ENCODE results near the gene NDUFS2.

Gene NDUFS2

DNA sequence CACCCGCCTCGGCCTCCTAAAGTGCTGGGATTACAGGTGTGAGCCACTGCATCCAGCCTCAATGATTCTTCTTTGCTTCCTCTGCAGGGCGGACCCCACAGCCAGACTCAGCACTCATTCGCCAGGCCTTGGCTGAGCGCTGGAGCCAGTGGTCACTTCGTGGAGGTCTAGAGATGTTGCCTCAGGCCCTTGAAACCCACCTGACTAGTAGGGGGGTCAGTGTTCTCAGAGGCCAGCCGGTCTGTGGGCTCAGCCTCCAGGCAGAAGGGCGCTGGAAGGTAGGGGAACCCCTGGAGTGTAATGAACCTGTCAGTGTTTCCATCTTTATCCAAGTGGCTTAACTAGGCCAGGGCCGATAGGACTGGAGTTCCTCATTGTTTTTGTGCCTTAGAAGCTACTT is 33.3 kb upstream of the NDUFS2 start:
- no peak for DNase-seq (ENCODE audit: low read depth, low spot score)
- POLR2A ChIA-PET = no interaction called here
- TF ChIP-seq, protein P1, sequence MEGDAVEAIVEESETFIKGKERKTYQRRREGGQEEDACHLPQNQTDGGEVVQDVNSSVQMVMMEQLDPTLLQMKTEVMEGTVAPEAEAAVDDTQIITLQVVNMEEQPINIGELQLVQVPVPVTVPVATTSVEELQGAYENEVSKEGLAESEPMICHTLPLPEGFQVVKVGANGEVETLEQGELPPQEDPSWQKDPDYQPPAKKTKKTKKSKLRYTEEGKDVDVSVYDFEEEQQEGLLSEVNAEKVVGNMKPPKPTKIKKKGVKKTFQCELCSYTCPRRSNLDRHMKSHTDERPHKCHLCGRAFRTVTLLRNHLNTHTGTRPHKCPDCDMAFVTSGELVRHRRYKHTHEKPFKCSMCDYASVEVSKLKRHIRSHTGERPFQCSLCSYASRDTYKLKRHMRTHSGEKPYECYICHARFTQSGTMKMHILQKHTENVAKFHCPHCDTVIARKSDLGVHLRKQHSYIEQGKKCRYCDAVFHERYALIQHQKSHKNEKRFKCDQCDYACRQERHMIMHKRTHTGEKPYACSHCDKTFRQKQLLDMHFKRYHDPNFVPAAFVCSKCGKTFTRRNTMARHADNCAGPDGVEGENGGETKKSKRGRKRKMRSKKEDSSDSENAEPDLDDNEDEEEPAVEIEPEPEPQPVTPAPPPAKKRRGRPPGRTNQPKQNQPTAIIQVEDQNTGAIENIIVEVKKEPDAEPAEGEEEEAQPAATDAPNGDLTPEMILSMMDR (IDR thresholded peaks at IDR 0.05; ENCODE audit: insufficient read depth, low read length, missing control alignments) = no peak
- no peak overlapping the region for H3K4me3 ChIP-seq (ENCODE audit: low read depth, low read length)
- CTCF ChIA-PET = interaction anchor here (2.8 to 3.8 kb wide), 2 partner anchors 12 to 23 kb away, joined by 14 read pairs; no protein-coding TSS in a partner anchor

DNA sequence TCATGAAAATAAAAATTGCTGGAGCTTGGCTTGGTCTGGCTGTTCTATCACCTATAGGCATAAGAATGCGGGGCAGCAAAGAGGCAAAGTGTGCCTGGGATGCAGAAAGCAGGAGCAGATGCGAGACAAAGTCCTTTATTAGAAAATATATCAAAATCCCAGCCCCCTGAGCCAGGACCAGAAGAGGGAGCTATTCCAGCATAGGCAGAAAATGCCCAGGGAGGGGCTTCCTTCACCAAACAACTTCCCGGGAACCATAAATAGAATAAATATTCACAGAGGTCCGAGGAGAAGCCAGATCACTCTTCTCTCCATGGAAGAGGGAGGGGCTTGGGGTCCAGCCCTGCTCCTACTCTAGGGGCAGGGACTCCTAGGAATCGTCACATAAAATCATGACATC is 31.0 kb upstream of the NDUFS2 start:
- ChIA-PET POLR2A (interaction anchor here (1.4 kb wide), 1 partner anchor 11 kb away, joined by 4 read pairs; no protein-coding TSS in a partner anchor), CTCF (interaction anchor here (0.7 to 3.8 kb wide), 6 partner anchors 9 to 1062 kb away, joined by 3 to 14 read pairs (median 3); no protein-coding TSS in a partner anchor)
- no peak overlapping the region for H3K4me3 ChIP-seq (ENCODE audit: low read depth, low read length)
- DNase-seq (ENCODE audit: low read depth, low spot score) = no peak
- TF ChIP-seq, protein P1 (IDR thresholded peaks at IDR 0.05; ENCODE audit: insufficient read depth, low read length, missing control alignments) = no peak

DNA sequence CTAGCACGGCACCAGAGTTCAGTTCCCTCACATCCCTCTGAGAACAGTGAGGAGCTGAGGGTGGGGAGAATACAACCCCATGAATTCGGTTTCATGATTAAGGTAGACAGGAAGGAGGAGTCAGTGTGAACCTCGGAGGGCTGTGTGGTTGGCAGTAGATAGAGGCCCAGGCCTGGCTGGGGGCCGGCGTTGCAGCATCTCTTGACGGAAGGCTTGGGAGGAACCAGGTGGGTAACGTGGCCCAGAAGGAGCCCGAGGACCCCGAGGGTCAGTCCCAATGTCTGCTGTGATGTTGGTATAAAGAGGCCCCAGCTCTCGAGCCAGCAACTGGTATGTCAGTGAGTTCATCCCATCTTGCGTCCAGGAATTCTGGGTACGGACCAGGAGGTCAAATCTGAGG is 30.5 kb upstream of the NDUFS2 start:
- CTCF ChIA-PET = interaction anchor here (1.1 to 3.8 kb wide), 3 partner anchors 9 to 212 kb away, joined by 3 to 14 read pairs (median 3); no protein-coding TSS in a partner anchor
- POLR2A ChIA-PET = interaction anchor here (1.4 kb wide), 1 partner anchor 10 kb away, joined by 4 read pairs; no protein-coding TSS in a partner anchor
- H3K4me3 ChIP-seq (ENCODE audit: low read depth, low read length) = no peak overlapping the region
- TF ChIP-seq, protein P1 (IDR thresholded peaks at IDR 0.05; ENCODE audit: insufficient read depth, low read length, missing control alignments) = no peak
- DNase-seq (ENCODE audit: low read depth, low spot score) = no peak

DNA sequence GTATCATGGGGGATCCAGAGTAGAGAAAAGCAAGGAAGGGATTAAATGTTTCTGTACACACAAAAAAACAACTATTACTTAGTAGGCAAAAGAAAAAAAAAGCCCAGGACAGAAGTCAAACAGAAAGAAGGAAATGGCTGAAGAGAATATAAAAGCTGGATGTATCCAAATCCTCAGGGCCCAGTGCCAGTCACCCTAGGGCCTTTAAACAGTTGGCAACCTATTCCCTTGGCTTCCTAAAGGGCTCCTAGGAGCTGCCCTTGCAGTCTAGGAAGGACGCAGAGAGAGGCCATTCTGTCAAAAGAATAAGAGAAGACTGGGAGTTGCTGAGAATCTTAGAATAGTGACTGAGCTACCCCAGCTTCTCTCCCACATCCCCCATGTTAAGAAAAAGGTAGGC is 29.8 kb upstream of the NDUFS2 start:
- TF ChIP-seq, protein P1 (IDR thresholded peaks at IDR 0.05; ENCODE audit: insufficient read depth, low read length, missing control alignments) = no peak
- POLR2A ChIA-PET = no interaction called here

DNA sequence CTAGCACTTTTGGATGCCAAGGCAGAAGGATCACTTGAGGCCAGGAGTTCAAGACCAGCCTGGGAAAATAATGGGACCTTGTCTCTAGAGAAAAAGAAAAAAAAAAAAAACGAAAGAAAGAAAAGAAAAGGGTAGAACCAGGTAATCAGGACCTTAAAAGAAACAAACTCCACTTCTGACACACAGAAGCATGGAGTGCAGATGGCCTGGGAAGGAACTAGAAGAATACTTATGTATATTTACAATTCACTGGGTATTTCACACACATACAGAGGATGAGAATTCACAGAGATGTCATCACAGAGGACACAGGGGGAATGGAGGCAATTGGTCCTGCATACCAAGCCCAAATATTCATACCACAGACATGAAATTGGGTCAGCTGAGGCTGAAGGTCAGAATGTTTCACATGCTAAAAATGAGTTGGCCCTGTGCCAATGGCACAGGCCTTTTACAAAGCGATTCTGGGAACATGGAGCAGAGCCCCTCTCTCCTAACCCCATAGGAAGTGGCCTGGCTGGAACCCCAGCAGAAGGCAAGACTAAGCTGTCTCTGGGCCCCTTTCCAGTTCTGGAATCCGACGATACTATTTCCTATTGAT is 29.3 kb upstream of the NDUFS2 start:
- POLR2A ChIA-PET = no interaction called here
- peak; percentile 94 for DNase-seq (ENCODE audit: low read depth, low spot score)
- H3K4me3 ChIP-seq (ENCODE audit: low read depth, low read length) = no peak overlapping the region
- TF ChIP-seq, protein P1 (IDR thresholded peaks at IDR 0.05; ENCODE audit: insufficient read depth, low read length, missing control alignments) = no peak
- CTCF ChIA-PET = interaction anchor here (2.3 kb wide), 1 partner anchor 19 kb away, joined by 9 read pairs; no protein-coding TSS in a partner anchor

More for the DNA sequence above, 29.8 kb upstream of the NDUFS2 start:
- no peak overlapping the region for H3K4me3 ChIP-seq (ENCODE audit: low read depth, low read length)
- no peak for DNase-seq (ENCODE audit: low read depth, low spot score)
- CTCF ChIA-PET = interaction anchor here (2.3 kb wide), 1 partner anchor 20 kb away, joined by 9 read pairs; no protein-coding TSS in a partner anchor

DNA sequence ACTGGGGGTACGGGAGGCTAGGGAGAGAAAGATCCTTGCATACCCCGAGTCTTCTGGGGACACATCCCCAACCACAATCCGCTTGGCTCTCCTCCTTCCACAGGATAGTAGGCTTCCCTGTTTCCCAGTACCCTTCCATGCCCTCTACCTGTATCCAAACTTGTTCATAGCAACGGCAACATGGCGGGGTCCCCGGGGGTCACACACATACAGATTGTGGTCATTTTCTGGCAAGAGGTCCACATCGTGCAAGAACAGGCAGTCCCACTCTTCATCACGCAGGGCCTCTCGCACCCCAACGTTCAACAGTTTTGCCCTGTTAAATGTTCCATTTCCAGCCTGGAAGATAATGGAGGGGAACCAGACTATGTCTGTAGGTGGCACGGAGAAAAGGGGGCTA is 28.5 kb upstream of the NDUFS2 start:
- H3K4me3 ChIP-seq (ENCODE audit: low read depth, low read length) = no peak overlapping the region
- no peak for DNase-seq (ENCODE audit: low read depth, low spot score)
- POLR2A ChIA-PET = no interaction called here
- TF ChIP-seq, protein P1 (IDR thresholded peaks at IDR 0.05; ENCODE audit: insufficient read depth, low read length, missing control alignments) = no peak
- CTCF ChIA-PET = interaction anchor here (2.3 kb wide), 1 partner anchor 18 kb away, joined by 9 read pairs; no protein-coding TSS in a partner anchor
